ENCODE data around the gene LRGUK. TPM values are rescaled to one million over a fixed set of nuclear protein-coding genes. Genes with fewer than 3 reads are reported as not detected.

Gene LRGUK
- polyA plus RNA-seq, 1 experiment, result 0.07 TPM

- Histone ChIP-seq H3K27me3 (ENCODE audit: control insufficient read depth, insufficient read depth, low read length) (no peaks in the 10 kb centered on the region), H3K27ac (ENCODE audit: low read depth, low read length) (no peak overlapping the region)
- CTCF ChIA-PET, result interaction anchor here (0.8 kb wide), 1 partner anchor 26 kb away, joined by 12 read pairs; no protein-coding TSS in a partner anchor
Observed at GRCh38 chr7:134084488-134085144, 42.5 kb upstream of the LRGUK start.

GRCh38 chr7:134085311-134085710 is 41.8 kb upstream of the LRGUK start:
- Histone ChIP-seq H3K4me3 (ENCODE audit: low read depth, low read length) (no peak overlapping the region), H3K27me3 (ENCODE audit: control insufficient read depth, insufficient read depth, low read length) (no peaks in the 10 kb centered on the region), H3K9me3 (ENCODE audit: control insufficient read depth, insufficient read depth, low read length) (peaks cover 3% of the 10 kb centered on the region; the same call in 1 of the 2 replicates), H3K27ac (ENCODE audit: low read depth, low read length) (no peak overlapping the region)
- TF ChIP-seq CTCF (IDR thresholded peaks at IDR 0.05; ENCODE audit: low read depth, low read length), result no peak
- no peak for DNase-seq (ENCODE audit: low read depth, low spot score)
- ChIA-PET CTCF (interaction anchor here (0.8 kb wide), 1 partner anchor 27 kb away, joined by 12 read pairs; no protein-coding TSS in a partner anchor), POLR2A (no interaction called here)

More at GRCh38 chr7:134084488-134085144, 42.5 kb upstream of the LRGUK start:
- no peak for DNase-seq (ENCODE audit: low read depth, low spot score)
- no peak overlapping the region for H3K4me3 ChIP-seq (ENCODE audit: low read depth, low read length)
- POLR2A ChIA-PET, result no interaction called here
- H3K9me3 ChIP-seq (ENCODE audit: control insufficient read depth, insufficient read depth, low read length), result no peaks in the 10 kb centered on the region
- TF ChIP-seq CTCF (IDR thresholded peaks at IDR 0.05; ENCODE audit: low read depth, low read length), result no peak

GRCh38 chr7:134086998-134087735 is 40.0 kb upstream of the LRGUK start:
- Histone ChIP-seq H3K4me3 (ENCODE audit: low read depth, low read length) (no peak overlapping the region), H3K27ac (ENCODE audit: low read depth, low read length) (no peak overlapping the region), H3K9me3 (ENCODE audit: control insufficient read depth, insufficient read depth, low read length) (peaks cover 4% of the 10 kb centered on the region; the same call in 1 of the 2 replicates), H3K27me3 (ENCODE audit: control insufficient read depth, insufficient read depth, low read length) (no peaks in the 10 kb centered on the region)
- CTCF ChIA-PET, result interaction anchor here (1.2 kb wide), 1 partner anchor 271 kb away, joined by 3 read pairs; no protein-coding TSS in a partner anchor
- POLR2A ChIA-PET, result no interaction called here
- DNase-seq (ENCODE audit: low read depth, low spot score), result no peak
- no peak for TF ChIP-seq CTCF (IDR thresholded peaks at IDR 0.05; ENCODE audit: low read depth, low read length)

- no peak for TF ChIP-seq CTCF (IDR thresholded peaks at IDR 0.05; ENCODE audit: low read depth, low read length)
- no peak for DNase-seq (ENCODE audit: low read depth, low spot score)
- H3K4me3 ChIP-seq (ENCODE audit: low read depth, low read length), result no peak overlapping the region
- no peak overlapping the region for H3K27ac ChIP-seq (ENCODE audit: low read depth, low read length)
- H3K27me3 ChIP-seq (ENCODE audit: control insufficient read depth, insufficient read depth, low read length), result no peaks in the 10 kb centered on the region
- POLR2A ChIA-PET, result no interaction called here
- peaks cover 4% of the 10 kb centered on the region; the same call in 1 of the 2 replicates for H3K9me3 ChIP-seq (ENCODE audit: control insufficient read depth, insufficient read depth, low read length)
- CTCF ChIA-PET, result interaction anchor here (1.2 kb wide), 1 partner anchor 270 kb away, joined by 3 read pairs; no protein-coding TSS in a partner anchor
Observed at GRCh38 chr7:134088199-134088598, 38.9 kb upstream of the LRGUK start.

- DNase-seq (ENCODE audit: low read depth, low spot score), result no peak
- Histone ChIP-seq H3K27ac (ENCODE audit: low read depth, low read length) (no peak overlapping the region), H3K4me3 (ENCODE audit: low read depth, low read length) (no peak overlapping the region), H3K9me3 (ENCODE audit: control insufficient read depth, insufficient read depth, low read length) (peaks cover 4% of the 10 kb centered on the region; the same call in 1 of the 2 replicates), H3K27me3 (ENCODE audit: control insufficient read depth, insufficient read depth, low read length) (no peaks in the 10 kb centered on the region)
- ChIA-PET CTCF (no interaction called here), POLR2A (no interaction called here)
- TF ChIP-seq CTCF (IDR thresholded peaks at IDR 0.05; ENCODE audit: low read depth, low read length), result no peak
Observed at GRCh38 chr7:134089446-134089845, 37.7 kb upstream of the LRGUK start.

Data from AG04450 (cell line).